ENCODE measurements around the gene HERC2. TPM values are rescaled to one million over a fixed set of nuclear protein-coding genes. Genes with fewer than 3 reads are reported as not detected.

HERC2 gene
- total and polyA plus RNA-seq, 2 of the 8 experiments (the other 6 are each of a cell fraction or from before 2014, with no cell fraction given), result 83.0 to 88.7 TPM

DNA sequence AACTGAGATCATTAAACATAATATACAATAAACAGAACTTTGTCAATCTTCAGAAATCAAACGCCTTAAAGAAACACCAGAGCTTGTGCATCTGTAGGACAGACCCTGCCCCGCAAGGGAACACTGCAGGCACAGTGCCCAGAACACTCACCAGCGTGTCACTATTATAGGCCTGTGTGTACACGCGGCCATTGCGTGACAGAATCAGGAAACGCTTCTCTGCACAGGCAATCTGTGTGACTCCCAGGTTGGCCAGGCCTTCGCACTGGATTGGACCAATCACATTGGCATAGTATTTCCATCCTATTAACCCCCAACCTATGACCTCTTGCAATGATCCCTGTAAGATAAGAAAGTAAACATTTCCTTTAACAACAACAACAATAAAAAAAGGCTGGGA lies 52.9 kb downstream of the HERC2 start (continued):
- TF ChIP-seq, protein P1, sequence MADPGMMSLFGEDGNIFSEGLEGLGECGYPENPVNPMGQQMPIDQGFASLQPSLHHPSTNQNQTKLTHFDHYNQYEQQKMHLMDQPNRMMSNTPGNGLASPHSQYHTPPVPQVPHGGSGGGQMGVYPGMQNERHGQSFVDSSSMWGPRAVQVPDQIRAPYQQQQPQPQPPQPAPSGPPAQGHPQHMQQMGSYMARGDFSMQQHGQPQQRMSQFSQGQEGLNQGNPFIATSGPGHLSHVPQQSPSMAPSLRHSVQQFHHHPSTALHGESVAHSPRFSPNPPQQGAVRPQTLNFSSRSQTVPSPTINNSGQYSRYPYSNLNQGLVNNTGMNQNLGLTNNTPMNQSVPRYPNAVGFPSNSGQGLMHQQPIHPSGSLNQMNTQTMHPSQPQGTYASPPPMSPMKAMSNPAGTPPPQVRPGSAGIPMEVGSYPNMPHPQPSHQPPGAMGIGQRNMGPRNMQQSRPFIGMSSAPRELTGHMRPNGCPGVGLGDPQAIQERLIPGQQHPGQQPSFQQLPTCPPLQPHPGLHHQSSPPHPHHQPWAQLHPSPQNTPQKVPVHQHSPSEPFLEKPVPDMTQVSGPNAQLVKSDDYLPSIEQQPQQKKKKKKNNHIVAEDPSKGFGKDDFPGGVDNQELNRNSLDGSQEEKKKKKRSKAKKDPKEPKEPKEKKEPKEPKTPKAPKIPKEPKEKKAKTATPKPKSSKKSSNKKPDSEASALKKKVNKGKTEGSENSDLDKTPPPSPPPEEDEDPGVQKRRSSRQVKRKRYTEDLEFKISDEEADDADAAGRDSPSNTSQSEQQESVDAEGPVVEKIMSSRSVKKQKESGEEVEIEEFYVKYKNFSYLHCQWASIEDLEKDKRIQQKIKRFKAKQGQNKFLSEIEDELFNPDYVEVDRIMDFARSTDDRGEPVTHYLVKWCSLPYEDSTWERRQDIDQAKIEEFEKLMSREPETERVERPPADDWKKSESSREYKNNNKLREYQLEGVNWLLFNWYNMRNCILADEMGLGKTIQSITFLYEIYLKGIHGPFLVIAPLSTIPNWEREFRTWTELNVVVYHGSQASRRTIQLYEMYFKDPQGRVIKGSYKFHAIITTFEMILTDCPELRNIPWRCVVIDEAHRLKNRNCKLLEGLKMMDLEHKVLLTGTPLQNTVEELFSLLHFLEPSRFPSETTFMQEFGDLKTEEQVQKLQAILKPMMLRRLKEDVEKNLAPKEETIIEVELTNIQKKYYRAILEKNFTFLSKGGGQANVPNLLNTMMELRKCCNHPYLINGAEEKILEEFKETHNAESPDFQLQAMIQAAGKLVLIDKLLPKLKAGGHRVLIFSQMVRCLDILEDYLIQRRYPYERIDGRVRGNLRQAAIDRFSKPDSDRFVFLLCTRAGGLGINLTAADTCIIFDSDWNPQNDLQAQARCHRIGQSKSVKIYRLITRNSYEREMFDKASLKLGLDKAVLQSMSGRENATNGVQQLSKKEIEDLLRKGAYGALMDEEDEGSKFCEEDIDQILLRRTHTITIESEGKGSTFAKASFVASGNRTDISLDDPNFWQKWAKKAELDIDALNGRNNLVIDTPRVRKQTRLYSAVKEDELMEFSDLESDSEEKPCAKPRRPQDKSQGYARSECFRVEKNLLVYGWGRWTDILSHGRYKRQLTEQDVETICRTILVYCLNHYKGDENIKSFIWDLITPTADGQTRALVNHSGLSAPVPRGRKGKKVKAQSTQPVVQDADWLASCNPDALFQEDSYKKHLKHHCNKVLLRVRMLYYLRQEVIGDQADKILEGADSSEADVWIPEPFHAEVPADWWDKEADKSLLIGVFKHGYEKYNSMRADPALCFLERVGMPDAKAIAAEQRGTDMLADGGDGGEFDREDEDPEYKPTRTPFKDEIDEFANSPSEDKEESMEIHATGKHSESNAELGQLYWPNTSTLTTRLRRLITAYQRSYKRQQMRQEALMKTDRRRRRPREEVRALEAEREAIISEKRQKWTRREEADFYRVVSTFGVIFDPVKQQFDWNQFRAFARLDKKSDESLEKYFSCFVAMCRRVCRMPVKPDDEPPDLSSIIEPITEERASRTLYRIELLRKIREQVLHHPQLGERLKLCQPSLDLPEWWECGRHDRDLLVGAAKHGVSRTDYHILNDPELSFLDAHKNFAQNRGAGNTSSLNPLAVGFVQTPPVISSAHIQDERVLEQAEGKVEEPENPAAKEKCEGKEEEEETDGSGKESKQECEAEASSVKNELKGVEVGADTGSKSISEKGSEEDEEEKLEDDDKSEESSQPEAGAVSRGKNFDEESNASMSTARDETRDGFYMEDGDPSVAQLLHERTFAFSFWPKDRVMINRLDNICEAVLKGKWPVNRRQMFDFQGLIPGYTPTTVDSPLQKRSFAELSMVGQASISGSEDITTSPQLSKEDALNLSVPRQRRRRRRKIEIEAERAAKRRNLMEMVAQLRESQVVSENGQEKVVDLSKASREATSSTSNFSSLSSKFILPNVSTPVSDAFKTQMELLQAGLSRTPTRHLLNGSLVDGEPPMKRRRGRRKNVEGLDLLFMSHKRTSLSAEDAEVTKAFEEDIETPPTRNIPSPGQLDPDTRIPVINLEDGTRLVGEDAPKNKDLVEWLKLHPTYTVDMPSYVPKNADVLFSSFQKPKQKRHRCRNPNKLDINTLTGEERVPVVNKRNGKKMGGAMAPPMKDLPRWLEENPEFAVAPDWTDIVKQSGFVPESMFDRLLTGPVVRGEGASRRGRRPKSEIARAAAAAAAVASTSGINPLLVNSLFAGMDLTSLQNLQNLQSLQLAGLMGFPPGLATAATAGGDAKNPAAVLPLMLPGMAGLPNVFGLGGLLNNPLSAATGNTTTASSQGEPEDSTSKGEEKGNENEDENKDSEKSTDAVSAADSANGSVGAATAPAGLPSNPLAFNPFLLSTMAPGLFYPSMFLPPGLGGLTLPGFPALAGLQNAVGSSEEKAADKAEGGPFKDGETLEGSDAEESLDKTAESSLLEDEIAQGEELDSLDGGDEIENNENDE (IDR thresholded peaks at IDR 0.05; ENCODE audit: insufficient replicate concordance, low read length), result no peak
- no peak for TF ChIP-seq CHD2 (IDR thresholded peaks at IDR 0.05; ENCODE audit: low read length)
- no peak for TF ChIP-seq SIRT6 (IDR thresholded peaks at IDR 0.05; ENCODE audit: low read length)
- no peak for TF ChIP-seq RAD21 (IDR thresholded peaks at IDR 0.05 in 1 of 2, conservative IDR thresholded peaks at IDR 0.05 in 1 of 2; ENCODE audit: low read depth in 2 of 2, low read length in 2 of 2)
- TF ChIP-seq JUND (IDR thresholded peaks at IDR 0.05; ENCODE audit: low read length), result no peak
- TF ChIP-seq, protein P2, sequence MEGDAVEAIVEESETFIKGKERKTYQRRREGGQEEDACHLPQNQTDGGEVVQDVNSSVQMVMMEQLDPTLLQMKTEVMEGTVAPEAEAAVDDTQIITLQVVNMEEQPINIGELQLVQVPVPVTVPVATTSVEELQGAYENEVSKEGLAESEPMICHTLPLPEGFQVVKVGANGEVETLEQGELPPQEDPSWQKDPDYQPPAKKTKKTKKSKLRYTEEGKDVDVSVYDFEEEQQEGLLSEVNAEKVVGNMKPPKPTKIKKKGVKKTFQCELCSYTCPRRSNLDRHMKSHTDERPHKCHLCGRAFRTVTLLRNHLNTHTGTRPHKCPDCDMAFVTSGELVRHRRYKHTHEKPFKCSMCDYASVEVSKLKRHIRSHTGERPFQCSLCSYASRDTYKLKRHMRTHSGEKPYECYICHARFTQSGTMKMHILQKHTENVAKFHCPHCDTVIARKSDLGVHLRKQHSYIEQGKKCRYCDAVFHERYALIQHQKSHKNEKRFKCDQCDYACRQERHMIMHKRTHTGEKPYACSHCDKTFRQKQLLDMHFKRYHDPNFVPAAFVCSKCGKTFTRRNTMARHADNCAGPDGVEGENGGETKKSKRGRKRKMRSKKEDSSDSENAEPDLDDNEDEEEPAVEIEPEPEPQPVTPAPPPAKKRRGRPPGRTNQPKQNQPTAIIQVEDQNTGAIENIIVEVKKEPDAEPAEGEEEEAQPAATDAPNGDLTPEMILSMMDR (IDR thresholded peaks at IDR 0.05; ENCODE audit: control extremely low read depth in 1 of 3, insufficient read depth in 1 of 3, low read depth in 1 of 3, low read length in 3 of 3), result no peak
- TF ChIP-seq, protein P3, sequence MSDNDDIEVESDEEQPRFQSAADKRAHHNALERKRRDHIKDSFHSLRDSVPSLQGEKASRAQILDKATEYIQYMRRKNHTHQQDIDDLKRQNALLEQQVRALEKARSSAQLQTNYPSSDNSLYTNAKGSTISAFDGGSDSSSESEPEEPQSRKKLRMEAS (IDR thresholded peaks at IDR 0.05), result no peak
- TF ChIP-seq NRF1 (IDR thresholded peaks at IDR 0.05; ENCODE audit: low read depth, low read length), result no peak
- TF ChIP-seq CREB1 (IDR thresholded peaks at IDR 0.05), result no peak
